Stimulated activated naive CD8-positive, alpha-beta T cell treated with anti-CD3 and anti-CD28 coated beads, Interleukin-15, Interleukin-2, amounts not matched to agents 100 ng/mL and 50 ng/mL, for 24 hours (primary cell): ENCODE results near the gene C4orf50.

Experiments
- H3K27ac Mint-ChIP-seq: one replicate; pipeline ENCODE4 v1.8.0; 2021; ENCODE audit warnings: mild to moderate bottlenecking, mixed read lengths
- H3K27me3 Mint-ChIP-seq: one replicate; pipeline ENCODE4 v1.8.0; 2021; ENCODE audit warnings: mixed read lengths
- H3K36me3 Mint-ChIP-seq: one replicate; pipeline ENCODE4 v1.8.0; 2021; ENCODE audit warnings: low read depth, mixed read lengths
- H3K4me1 Mint-ChIP-seq: one replicate; pipeline ENCODE4 v1.8.0; 2021; ENCODE audit warnings: low read depth, mixed read lengths
- H3K4me3 Mint-ChIP-seq: one replicate; pipeline ENCODE4 v1.8.0; 2021; ENCODE audit warnings: mild to moderate bottlenecking, mixed read lengths
- H3K9me3 Mint-ChIP-seq: one replicate; pipeline ENCODE4 v1.8.0; 2021; ENCODE audit warnings: mixed read lengths

C4orf50 gene

DNA sequence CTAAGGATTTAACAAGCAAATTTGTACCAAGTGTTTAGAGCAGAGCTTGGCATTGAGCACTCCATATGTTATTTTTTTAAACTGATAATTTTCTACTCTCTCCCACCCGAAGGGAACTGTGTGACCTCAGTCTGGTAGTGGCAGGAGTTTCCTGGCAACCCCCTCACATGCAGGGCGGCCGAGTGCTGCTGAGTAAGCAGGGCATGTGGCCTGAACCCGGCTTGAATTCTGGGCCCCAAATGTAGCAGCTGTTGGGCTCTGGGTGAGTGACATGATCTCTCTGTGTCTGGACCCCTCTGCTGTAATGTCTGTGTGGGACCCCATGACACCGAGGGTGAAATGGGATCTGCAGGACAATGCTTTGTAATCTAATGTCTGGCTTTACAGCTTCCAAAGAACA, 13.6 kb upstream of the C4orf50 start:
- Mint-ChIP-seq H3K36me3 (no peaks in the 10 kb centered on the region), H3K27ac (no peak overlapping the region), H3K4me1 (no peaks in the 10 kb centered on the region), H3K4me3 (no peak overlapping the region), H3K9me3 (no peaks in the 10 kb centered on the region), H3K27me3 (no peaks in the 10 kb centered on the region)

DNA sequence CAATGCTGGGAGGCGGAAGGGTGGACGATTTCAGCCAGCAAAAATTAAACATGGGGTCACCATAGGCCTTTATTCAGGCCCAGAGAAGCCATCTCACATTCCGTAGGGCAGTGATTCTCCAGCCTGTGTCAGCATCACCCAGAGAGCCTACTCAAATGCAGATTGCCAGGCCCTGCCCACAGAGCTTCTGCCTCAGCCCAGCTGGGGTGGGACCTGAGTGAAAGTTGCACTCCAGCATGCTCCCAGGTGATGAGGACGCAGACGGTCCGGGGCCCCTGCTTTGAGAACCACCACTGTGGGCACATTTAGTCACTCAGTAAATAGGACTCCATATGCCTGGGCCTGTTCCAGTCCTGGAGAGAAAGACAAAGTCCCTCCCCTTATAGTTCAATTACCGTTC, 12.4 kb upstream of the C4orf50 start:
- H3K4me1 Mint-ChIP-seq = no peaks in the 10 kb centered on the region
- H3K27ac Mint-ChIP-seq = no peak overlapping the region
- no peaks in the 10 kb centered on the region for H3K27me3 Mint-ChIP-seq

DNA sequence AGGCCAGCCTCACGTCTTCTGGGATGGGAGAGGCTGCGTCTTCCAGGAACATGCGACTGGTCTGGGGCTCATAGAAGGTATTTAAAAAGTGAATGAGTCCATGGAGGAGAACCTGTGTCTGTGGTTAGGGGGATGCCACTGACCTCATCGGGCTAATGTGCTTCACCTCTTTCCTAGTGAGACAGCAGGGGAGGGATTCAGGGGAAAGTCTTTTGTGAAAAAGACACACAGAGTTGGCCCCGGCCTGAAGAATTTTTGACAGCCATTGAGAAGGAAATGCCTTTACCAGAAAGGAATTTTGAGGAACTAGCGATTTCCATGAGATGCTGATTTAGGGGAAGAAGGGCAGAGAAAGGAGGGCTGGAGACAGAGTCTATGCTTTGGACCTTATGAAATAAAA, 11.0 kb upstream of the C4orf50 start:
- H3K4me1 Mint-ChIP-seq = no peaks in the 10 kb centered on the region
- H3K27ac Mint-ChIP-seq = no peak overlapping the region
- no peak overlapping the region for H3K4me3 Mint-ChIP-seq
- no peaks in the 10 kb centered on the region for H3K36me3 Mint-ChIP-seq
- H3K9me3 Mint-ChIP-seq = no peaks in the 10 kb centered on the region
- H3K27me3 Mint-ChIP-seq = no peaks in the 10 kb centered on the region

More for the DNA sequence above, 12.4 kb upstream of the C4orf50 start:
- Mint-ChIP-seq H3K4me3 (no peak overlapping the region), H3K9me3 (no peaks in the 10 kb centered on the region), H3K36me3 (no peaks in the 10 kb centered on the region)

DNA sequence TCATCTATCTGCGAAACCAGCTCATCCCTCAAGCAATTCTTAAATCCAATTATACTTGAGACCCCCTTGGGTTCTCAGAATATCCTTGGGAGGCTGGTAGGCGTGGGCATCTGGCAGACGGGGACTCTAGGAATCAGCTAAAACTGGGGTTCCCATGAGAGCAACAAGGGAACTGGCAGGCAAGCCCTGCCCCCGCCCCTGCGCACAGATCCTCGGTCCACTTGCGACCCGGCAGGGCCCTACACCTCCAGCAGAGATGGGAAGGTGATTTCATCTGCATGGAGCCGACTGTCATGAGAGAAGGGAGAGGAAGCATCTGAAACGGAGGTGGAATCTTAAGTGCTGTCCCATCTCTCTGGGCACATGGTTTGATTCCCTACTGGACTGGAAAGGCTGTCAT, 9.9 kb upstream of the C4orf50 start:
- H3K36me3 Mint-ChIP-seq = no peaks in the 10 kb centered on the region
- H3K4me1 Mint-ChIP-seq = no peaks in the 10 kb centered on the region
- H3K27me3 Mint-ChIP-seq = no peaks in the 10 kb centered on the region
- no peak overlapping the region for H3K27ac Mint-ChIP-seq
- no peak overlapping the region for H3K4me3 Mint-ChIP-seq
- H3K9me3 Mint-ChIP-seq = no peaks in the 10 kb centered on the region

DNA sequence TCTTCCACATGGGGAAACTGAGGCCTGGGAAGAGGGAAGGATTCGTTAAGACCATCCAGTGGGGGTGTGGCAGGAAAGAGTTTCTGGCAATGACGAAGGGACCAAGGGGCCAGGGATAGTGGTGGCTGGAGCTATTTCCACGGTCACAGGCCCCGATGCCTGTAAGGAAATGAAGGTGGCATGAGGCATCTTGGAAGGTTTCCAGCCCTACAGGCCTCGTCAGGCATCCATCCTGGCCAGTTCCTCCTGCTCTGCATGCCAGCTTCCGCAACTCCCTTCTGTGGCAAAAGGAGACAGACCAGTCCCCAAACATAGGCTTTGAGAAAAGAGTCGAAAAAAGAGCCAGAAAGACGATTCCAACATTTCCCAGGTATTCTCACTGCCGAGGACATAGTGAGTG, 9.2 kb upstream of the C4orf50 start:
- no peaks in the 10 kb centered on the region for H3K27me3 Mint-ChIP-seq
- H3K9me3 Mint-ChIP-seq = no peaks in the 10 kb centered on the region
- no peaks in the 10 kb centered on the region for H3K36me3 Mint-ChIP-seq
- H3K4me1 Mint-ChIP-seq = no peaks in the 10 kb centered on the region
- no peak overlapping the region for H3K4me3 Mint-ChIP-seq
- no peak overlapping the region for H3K27ac Mint-ChIP-seq

DNA sequence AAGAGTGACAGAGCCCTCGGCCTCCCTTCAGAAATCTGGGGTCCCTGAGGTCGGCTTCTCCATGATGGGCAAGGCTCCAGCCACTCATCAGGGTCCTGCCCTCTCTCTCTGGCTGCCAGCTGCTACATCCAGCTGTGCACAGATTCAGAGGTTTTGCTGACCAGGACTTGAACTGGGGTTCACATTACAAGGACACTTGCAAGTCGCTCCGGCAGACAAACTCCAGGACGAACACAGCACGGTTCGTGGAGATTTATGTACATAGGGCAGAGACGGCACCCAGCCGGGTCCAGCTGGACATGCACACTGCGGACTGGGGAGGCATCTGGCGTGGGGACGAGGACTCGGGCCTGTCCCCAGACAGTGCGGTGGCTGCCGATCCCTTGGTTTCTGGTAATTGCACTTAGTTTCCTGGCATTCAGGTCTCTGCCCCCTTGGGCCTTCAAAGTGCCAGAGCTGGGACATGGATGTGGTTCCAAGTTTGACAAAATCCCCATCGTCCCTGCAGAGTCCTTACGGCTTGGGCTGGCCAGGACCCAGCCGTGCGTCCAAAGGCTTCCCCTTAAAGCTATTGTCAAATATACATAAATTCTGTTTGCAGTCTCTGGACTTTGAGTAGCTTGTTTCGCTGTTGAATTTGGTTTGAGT, 6.2 kb upstream of the C4orf50 start:
- Mint-ChIP-seq H3K9me3 (no peaks in the 10 kb centered on the region), H3K27ac (no peak overlapping the region), H3K4me3 (no peak overlapping the region), H3K36me3 (no peaks in the 10 kb centered on the region), H3K4me1 (no peaks in the 10 kb centered on the region), H3K27me3 (no peaks in the 10 kb centered on the region)

DNA sequence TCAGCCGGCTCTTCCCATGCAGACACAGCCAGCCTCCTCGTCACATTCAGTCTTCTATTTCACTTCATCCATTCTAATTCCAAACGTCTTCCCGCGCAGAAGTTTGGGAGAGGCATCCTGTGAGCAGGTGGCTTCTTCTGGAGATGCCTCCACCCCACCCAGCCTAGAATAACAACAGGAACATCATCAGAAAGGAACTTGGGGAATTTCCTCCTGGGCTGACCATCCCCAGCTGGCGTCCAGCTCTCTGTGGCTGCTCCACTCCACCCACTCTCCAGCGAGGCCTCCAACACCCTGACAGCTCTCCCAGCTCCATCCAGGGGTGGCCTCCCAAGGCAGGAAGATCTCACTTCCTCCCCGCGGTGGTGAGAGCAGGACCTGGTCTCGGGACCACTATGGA, 5.5 kb upstream of the C4orf50 start:
- Mint-ChIP-seq H3K36me3 (no peaks in the 10 kb centered on the region), H3K27ac (no peak overlapping the region), H3K27me3 (no peaks in the 10 kb centered on the region), H3K9me3 (no peaks in the 10 kb centered on the region), H3K4me3 (no peak overlapping the region), H3K4me1 (no peaks in the 10 kb centered on the region)

DNA sequence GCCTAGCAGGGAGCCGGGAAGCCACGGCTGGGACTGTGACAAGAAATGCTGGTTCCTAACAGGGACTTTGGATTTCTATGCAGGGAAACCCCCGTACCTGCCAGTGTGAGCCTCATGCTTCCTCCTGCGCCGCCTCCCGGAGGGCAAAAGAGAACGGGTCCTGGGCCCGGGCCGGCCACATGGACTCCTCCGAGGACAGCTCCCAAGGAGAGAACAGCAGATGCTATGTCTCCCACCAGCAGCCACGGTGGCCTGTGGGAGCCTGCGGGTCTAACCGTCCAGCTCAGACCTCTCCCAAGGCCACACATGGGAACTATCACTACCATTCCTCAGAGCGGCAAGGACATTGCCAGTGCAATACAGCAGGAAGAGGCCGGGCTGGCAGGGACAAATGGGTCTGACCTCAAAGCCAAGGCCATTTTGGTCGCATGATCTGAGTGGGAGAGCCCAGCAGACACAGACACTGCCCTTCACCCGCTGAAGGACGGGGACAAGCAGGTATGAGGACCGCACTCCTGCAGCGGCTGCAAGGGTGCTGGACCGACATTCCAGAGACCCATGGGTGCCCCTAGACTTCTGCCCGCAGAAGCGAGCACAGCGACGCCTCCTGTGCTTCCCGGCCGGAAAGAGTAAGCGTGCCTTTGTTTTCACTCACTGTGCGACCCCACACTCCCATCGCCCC, 4.5 kb upstream of the C4orf50 start:
- no peaks in the 10 kb centered on the region for H3K9me3 Mint-ChIP-seq
- no peaks in the 10 kb centered on the region for H3K36me3 Mint-ChIP-seq
- H3K27me3 Mint-ChIP-seq = peaks cover 4% of the 10 kb centered on the region
- no peak overlapping the region for H3K27ac Mint-ChIP-seq
- H3K4me1 Mint-ChIP-seq = no peaks in the 10 kb centered on the region
- H3K4me3 Mint-ChIP-seq = no peak overlapping the region

DNA sequence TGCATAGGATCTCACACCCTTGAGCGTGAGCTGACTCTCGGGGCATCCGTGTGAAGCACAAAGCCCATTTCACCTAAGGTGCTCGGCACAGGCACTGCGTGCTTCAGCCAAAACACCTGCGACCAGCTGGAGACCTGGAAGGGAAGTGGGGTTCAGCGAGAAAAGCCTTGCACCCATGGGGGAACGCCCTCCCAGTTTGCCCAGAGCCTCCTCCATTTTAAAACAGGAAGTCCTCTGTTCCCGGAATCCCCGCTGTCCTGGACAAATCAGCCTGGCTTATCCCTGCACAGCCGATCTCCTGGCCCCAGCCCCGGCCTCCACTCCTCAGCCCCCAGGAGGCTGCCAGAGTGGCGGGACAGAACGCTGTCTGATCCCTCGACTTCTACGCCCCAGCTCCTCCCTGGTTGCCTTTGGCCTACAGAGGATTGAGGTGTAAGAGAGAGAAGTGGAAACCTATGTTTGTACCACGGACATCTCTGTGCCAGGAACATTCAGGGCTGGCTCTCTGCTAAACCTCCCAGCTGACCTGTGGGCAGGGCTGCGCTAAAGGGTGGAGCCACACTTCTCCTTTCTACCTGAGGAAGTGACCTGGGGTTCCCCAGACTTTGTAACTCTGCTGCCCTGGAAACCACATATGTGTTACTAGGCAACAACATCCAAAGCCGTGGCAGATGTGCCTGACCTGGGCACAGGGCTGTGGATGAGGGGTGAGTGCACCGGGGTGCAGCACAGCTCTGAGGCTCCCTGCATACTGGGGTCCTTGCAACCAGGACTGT, 3.8 kb upstream of the C4orf50 start:
- Mint-ChIP-seq H3K27ac (no peak overlapping the region), H3K27me3 (peaks cover 4% of the 10 kb centered on the region), H3K36me3 (no peaks in the 10 kb centered on the region), H3K9me3 (no peaks in the 10 kb centered on the region), H3K4me1 (no peaks in the 10 kb centered on the region), H3K4me3 (no peak overlapping the region)

DNA sequence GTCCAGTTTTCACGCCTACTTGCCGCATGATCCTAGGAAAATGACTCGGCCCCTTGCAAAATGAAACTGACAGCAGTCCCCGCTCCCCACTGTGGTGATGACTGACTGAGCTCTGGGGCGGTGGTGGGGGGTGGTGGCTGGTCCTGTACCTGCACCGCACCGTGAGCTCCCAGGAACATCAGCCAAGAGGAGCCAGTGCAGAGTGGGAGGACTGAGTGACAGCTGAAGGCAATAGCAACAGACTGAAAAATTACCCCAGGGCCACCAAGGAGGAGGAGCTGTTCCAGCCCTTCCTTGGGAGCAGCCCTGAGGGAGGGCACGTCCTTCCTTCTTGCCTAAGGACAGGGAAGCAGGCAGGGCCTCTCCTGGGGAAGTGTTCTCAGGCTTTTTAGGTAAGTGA, 2.4 kb upstream of the C4orf50 start:
- no peaks in the 10 kb centered on the region for H3K9me3 Mint-ChIP-seq
- no peak overlapping the region for H3K4me3 Mint-ChIP-seq
- no peaks in the 10 kb centered on the region for H3K4me1 Mint-ChIP-seq
- H3K36me3 Mint-ChIP-seq = no peaks in the 10 kb centered on the region
- H3K27ac Mint-ChIP-seq = no peak overlapping the region
- peaks cover 4% of the 10 kb centered on the region for H3K27me3 Mint-ChIP-seq

DNA sequence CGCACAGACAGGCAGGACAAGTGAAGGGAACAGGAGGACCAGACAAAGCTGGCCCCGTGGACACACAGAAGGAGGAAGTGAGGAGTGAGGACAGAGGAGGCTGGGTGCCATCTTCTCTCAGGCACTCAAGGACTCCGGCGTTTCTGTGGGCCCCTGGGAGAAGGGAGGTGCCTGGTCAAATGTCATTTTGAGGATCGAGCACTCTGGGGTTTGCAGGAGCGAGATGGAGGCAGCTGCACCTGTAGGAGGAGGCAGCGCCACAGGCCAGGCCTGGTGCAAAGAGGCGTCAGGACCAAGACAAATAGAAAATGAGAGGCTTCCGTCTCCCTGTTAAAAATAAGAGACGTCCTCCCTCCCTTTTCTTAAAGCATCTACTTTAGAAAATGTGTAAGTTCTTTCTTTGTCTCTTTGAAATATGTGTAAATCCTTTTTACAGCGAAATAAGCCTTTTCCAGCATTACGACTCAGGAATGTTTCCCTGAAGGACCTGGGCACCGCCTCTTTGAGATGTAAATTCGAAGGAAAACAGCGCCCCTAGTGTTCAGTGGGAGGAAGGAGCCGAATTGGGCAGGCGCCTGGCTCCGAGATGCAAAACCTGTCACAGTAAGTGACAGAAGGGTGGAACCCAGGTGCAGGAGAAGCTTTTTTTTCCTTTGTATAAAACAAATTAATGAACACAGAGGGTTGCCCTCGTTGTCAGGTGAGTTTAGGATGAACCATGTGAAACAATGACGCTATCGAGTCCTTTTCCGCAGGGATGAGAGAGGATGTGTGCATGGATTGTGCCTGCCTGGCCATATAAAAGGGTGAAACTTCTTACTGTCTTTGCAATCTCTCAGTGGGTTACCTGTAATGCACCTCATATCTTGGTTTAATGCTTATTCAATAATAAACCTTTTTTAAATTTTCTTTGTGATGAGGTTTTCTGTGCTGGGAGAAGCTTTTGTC, 1.4 kb upstream of the C4orf50 start:
- H3K4me1 Mint-ChIP-seq = no peaks in the 10 kb centered on the region
- no peaks in the 10 kb centered on the region for H3K36me3 Mint-ChIP-seq
- no peak overlapping the region for H3K27ac Mint-ChIP-seq
- H3K9me3 Mint-ChIP-seq = no peaks in the 10 kb centered on the region
- peaks cover 4% of the 10 kb centered on the region for H3K27me3 Mint-ChIP-seq
- H3K4me3 Mint-ChIP-seq = no peak overlapping the region

DNA sequence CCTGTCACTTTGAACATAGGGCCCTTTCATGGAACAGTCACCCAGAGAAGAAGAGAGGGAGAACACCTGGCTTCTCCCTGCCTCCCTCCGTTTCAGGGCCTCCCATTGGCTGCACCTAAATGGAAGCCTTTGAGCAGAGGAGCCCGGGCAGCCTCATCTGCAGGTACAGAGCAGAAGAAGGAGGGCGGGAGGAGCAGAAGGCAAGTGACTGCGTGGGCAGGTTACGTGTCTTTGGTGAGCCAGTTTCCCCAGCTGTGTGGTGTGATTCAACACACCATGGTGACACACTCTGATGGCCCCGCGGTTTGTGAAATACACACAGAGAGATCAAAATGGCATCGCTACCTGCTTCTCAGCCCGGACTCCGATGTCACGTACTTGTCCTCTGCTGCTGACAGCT, 431 bp downstream of the C4orf50 start:
- no peaks in the 10 kb centered on the region for H3K36me3 Mint-ChIP-seq
- H3K27ac Mint-ChIP-seq = no peak overlapping the region
- no peaks in the 10 kb centered on the region for H3K9me3 Mint-ChIP-seq
- H3K4me1 Mint-ChIP-seq = no peaks in the 10 kb centered on the region
- H3K4me3 Mint-ChIP-seq = no peak overlapping the region
- peaks cover 4% of the 10 kb centered on the region for H3K27me3 Mint-ChIP-seq

DNA sequence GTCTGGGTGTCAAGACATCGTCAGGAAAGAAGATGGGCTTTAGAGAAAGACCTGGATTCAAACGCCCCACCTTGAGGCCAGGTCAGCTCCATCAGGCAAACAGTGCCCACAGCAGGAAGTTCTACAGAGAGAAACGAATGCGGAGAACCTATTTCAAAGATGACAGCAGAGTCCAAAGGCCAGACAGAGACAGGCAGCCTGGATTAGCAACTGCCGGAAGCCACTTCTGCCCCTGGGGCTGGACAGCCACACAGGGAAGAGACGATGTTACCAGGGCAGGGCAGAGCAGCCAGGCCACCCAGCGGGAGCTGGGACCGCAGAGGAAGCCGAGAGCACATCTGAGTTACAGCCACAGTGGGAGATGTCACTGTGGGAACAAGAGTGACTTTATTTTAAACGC, 1.2 kb downstream of the C4orf50 start:
- H3K4me1 Mint-ChIP-seq = no peaks in the 10 kb centered on the region
- no peak overlapping the region for H3K27ac Mint-ChIP-seq
- H3K36me3 Mint-ChIP-seq = no peaks in the 10 kb centered on the region
- no peaks in the 10 kb centered on the region for H3K9me3 Mint-ChIP-seq
- peaks cover 4% of the 10 kb centered on the region for H3K27me3 Mint-ChIP-seq
- no peak overlapping the region for H3K4me3 Mint-ChIP-seq

DNA sequence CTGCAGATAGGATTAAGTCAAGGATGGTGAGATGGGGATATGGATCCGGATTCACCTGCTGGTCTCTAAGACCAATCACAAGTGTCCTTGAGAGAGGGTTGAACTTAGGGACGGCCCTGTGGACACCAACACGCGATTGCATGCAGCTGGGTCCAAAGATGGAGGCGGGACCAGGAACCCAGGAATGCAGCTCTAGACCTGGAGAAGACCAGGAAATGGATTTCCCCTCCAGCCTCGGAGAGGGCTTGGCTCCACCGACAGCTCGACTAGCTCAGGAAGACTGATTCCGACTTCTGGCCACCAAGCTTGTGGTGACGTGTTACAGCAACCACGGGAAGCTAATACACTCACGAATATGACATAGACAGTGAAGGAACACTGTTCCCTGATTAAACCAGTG, 4.7 kb downstream of the C4orf50 start:
- Mint-ChIP-seq H3K4me3 (no peak overlapping the region), H3K27me3 (peaks cover 14% of the 10 kb centered on the region), H3K4me1 (no peaks in the 10 kb centered on the region), H3K27ac (no peak overlapping the region), H3K9me3 (no peaks in the 10 kb centered on the region), H3K36me3 (no peaks in the 10 kb centered on the region)

DNA sequence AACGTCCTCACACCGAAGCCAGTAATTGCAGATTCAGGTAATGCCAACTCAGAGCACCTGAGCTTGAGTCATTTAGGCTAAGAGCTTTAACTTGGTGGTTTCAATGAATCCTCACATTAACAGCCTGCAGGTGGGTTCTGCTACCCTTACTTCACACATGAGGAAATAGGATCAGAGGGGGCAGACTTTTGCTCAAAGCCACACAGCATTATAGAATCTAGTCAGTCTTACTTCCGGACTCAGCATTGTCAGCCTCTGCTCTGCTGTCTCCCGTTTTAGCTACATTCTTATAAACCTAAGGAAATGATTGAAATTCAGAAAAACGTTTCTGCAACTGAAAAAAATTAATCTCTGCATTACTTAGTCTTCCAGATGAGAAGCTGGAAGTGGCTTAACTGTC, 6.0 kb downstream of the C4orf50 start:
- H3K4me1 Mint-ChIP-seq = no peaks in the 10 kb centered on the region
- no peak overlapping the region for H3K4me3 Mint-ChIP-seq
- peaks cover 17% of the 10 kb centered on the region for H3K27me3 Mint-ChIP-seq
- no peak overlapping the region for H3K27ac Mint-ChIP-seq
- no peaks in the 10 kb centered on the region for H3K9me3 Mint-ChIP-seq
- H3K36me3 Mint-ChIP-seq = no peaks in the 10 kb centered on the region
